ENCODE measurements around the gene PDGFRB. TPM values are rescaled to one million over a fixed set of nuclear protein-coding genes. Genes with fewer than 3 reads are reported as not detected.
A peak's percentile ranks its signal among the peaks of the same experiment; 100 is the strongest.

PDGFRB gene
- total RNA-seq, 1 donor from 2014 or later: 223 TPM

- peak; percentile 53 for DNase-seq (ENCODE audit: low spot score)
Observed at GRCh38 chr5:150163547-150164059, 8.0 kb upstream of the PDGFRB start.

- DNase-seq (ENCODE audit: low spot score): no peak
Observed at GRCh38 chr5:150163035-150163434, 7.4 kb upstream of the PDGFRB start.

GRCh38 chr5:150162142-150162513, 6.5 kb upstream of the PDGFRB start:
- no peak for DNase-seq (ENCODE audit: low spot score)

GRCh38 chr5:150161242-150162141, 5.8 kb upstream of the PDGFRB start:
- DNase-seq (ENCODE audit: low spot score): peak; percentile 64

GRCh38 chr5:150160448-150161081, 4.9 kb upstream of the PDGFRB start:
- no peak for DNase-seq (ENCODE audit: low spot score)

GRCh38 chr5:150159741-150160179, 4.1 kb upstream of the PDGFRB start:
- DNase-seq (ENCODE audit: low spot score): peak; percentile 66

GRCh38 chr5:150159031-150159430, 3.4 kb upstream of the PDGFRB start:
- DNase-seq (ENCODE audit: low spot score): no peak

GRCh38 chr5:150158170-150158949, 2.7 kb upstream of the PDGFRB start:
- DNase-seq (ENCODE audit: low spot score): peak; percentile 63

- DNase-seq (ENCODE audit: low spot score): no peak
Observed at GRCh38 chr5:150157168-150157567, 1.5 kb upstream of the PDGFRB start.

GRCh38 chr5:150156540-150156939, 895 bp upstream of the PDGFRB start:
- DNase-seq (ENCODE audit: low spot score): no peak

- DNase-seq (ENCODE audit: low spot score): no peak
Observed at GRCh38 chr5:150156027-150156368, 353 bp upstream of the PDGFRB start.

DNA sequence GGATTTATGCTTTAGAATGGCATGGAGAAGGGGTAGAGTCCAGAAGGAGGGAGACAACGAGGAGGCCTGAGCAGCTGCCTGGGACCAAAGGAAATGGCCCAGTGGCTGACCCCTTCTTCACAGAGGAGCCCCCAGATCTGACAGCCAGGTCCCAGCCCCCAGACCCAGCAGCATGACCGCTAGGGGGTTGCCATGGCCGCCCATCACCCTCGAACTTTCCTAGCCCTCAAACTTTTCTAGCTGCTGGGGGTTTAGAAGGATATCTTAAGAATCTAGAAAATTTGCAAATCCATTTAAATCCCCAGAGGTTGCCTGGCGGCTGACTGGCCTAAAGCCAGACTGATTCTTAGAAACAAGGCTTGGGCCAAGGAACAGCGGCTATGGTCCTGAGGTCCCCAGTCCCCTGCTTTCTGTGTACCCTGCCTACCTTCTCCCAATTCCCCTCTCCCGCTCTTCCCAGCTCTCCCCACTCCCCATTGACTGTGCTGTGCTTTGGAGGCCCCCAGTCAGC, 972 bp downstream of the PDGFRB start:
- DNase-seq (ENCODE audit: low spot score): peak; percentile 71

DNA sequence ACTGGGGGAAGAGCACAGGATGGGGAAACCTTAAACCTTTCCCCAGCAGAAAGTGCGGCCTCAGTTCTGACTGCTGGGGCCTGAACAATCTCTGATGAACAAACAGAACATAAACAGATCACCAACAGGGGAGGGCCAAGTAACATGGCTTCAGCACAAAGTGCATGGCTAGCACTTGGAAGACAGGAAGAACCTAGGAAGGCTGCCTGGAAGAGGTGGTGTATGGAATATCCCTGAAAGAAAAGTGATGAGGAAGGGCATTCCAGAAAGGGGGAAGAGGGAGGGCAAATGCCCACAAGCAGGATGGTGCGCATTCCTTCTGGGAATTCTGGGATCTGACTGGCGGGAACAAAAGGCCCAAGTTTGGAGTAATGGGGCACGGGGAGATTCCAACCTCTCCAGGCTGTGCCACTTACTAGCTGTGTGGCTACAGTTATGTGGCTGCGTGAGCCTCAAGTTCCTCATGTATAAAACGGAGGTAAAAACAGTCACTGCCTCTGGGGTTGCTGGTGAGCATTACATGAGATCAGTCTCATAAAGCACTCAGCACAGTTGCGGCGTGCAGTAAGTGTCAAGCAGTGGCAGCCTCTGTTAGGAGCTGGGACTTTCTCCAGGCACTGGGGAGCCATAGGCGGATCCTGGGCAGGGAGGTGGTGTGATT, 1.6 kb downstream of the PDGFRB start:
- DNase-seq (ENCODE audit: low spot score): peak; percentile 84

GRCh38 chr5:150153483-150153882, 2.2 kb downstream of the PDGFRB start:
- DNase-seq (ENCODE audit: low spot score): no peak

DNA sequence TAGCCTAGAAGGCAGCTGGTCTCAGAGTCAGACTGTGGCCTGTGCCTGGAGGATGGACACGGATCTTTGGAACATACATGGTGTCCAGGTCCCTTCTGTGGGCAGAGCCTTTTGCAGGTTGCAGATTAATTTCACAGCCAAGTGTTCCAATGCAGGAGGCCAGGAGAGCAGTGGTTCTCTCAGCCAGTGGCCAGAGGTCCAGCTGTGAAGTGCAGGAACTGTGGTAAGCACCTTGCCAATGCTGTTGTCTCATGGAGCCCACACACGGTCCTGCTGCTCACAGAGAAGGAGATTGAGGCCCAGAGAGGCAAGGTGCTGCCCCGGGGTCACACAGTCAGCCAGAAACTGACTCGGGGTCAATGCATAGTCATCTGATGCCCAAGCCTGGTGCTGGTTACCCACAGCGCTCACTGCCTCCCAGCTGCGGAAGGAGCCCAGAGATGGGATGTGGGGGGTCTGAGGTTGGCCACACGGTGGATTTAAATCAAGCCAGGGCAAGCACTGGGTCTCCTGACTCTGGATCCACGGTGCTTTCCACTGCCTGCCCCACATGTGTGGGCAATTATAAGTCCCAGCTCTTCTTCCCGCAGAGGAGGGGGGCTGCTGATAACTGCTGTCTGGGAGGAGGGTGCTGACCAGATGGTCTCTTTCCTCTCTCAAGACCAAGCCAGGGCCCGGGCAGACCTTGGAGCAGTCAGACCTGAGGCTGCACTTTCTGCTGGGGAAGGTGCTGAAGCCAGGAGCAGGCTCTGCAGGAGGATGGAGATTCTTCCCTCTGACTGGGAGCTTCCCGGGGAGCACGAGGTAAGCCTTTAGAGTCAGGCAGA, 2.8 kb downstream of the PDGFRB start:
- DNase-seq (ENCODE audit: low spot score): no peak

DNA sequence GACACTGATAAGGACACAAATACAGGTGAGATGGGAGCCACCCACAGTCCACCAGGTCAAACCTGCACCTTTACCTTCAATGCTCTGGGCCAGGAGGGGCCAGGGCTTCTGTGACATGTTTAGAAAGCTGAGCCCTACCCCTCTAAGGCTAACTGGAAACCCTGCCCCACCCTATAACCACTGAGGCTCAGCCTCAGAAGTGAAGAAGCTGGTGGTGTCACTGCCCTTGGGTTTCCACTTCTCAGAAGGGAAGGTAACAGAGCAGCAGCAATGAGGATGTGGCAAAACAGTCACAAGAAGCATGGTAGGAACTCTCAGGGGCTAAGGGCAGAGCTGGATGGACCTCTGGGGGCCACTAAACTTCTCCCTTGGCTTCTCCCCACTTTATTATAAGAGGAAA, 6.0 kb downstream of the PDGFRB start:
- DNase-seq (ENCODE audit: low spot score): no peak

DNA sequence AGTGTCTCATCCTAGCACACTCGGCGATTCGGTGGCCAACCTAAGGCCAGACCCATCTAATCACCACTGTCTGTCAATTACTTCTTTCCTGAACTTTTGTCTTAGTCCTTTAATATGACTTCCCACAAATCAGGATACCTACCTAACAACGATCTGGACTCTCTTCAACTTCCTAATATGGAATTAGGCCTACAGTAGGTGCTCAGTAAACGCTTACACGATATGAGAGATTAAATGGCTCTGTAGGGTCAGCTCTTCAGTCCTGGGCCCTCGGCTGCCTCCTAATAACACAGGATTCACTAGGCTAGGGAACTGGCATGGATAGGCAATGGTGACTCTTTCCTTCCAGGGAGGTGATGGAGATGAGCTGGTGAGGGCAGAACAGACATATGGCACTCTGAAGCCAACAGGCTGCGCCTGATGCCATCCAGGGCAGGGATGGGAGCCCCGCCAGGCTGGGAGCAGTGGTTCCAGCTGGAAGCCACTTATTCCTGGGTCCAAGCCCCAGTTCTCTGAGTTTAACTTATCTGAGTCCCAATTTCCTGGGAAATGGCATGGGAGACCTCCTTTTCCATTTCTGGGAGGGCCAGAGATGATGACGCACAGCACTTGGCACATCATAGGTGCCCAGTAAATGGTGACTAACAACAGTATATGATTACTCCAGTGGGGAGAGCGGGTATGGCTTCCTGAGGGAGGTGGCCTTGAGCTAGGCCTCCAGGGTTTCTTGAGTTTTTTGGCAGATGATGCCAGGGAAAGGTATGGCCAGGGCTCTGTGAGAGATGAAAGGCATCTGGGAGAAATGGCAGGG, 7.3 kb downstream of the PDGFRB start:
- DNase-seq (ENCODE audit: low spot score): no peak

DNA sequence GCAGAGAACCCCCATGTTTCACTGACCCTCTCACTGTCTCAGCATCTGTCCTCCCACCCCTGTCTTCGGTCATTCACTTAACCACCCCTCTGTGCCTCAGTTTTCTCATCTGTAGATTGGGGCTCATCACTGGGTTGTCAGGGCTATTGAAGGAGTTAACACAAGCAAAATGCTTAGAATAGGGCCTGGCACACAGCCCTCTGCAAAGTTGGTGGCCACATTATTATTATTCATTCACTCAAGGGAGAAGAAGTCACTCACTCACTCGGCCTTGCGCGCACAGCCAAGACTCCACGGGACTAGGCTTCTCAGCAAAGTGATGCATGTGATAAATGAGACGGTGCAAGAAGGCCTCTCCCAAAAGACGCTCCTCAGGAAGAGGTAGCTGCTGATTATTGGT, 8.0 kb downstream of the PDGFRB start:
- DNase-seq (ENCODE audit: low spot score): no peak

- no peak for DNase-seq (ENCODE audit: low spot score)
Observed at GRCh38 chr5:150146862-150147601, 8.6 kb downstream of the PDGFRB start.
